ENCODE measurements around the gene ARHGEF18.
"Not testable (repeated sequence)": the region's sequence is repeated elsewhere in the genome, so short reads cannot be mapped to it uniquely, and the experiment has no call there.

Gene ARHGEF18

GRCh38 chr19:7346997-7347396, 1.7 kb upstream of the ARHGEF18 start:
- DNase-seq (ENCODE audit: low spot score); FAIRE-seq: not testable (repeated sequence)

DNA sequence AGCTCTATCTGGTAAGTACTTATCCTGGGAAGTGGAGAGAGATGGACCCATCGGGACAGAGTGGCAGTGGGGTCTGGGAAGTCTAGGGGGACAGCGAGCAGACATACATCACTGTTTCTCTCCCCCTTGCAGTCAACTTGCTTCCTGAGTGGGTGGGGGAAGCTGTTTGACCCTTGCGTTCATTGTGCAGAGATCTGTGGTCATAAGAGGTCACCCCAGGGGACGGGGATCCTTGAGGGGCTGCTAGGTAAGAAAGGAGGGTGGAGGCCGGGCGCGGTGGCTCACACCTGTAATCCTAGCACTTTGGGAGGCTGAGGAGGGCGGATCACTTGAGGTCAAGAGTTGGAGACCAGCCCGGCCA, 474 bp downstream of the ARHGEF18 start:
- FAIRE-seq: no peak

DNA sequence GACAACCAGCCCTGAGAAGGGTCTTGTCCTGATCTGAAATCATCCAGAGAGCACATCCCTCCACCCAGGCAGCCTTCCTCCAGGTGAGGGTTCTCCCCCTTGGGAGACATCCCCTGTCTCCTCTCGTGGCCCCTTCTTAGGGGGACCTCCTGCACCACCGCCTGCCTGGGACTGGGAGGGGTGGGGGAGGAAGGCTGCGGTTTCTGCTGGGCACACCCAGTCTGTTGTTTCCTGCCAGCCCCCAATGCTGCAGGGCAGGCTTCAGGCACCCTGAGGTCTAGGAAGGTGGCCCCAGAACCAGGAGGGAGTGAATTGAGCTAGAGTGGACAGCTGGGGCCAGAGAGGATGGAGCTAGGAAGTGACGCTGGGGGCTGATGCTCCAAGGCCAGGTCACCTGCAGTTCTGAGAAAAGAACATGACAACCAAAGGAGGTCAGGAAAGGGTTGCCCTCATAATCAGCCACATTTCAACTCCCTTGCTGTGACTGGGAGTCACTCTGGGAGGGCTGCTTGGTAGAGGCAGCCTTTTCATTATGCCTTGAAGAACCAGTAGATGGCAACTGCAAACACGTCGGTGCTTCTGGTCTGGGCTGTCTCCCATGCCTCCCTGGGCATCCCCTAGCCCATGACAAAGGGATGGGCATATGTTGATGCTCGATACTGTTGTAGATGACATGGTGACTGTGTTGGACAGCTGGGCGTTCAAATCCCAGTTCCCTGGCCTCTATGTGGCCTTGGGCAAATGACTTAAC, 1.4 kb downstream of the ARHGEF18 start:
- FAIRE-seq: no peak
- DNase-seq (ENCODE audit: low spot score): no peak

More for the DNA sequence above, 474 bp downstream of the ARHGEF18 start:
- no peak for DNase-seq (ENCODE audit: low spot score)

DNA sequence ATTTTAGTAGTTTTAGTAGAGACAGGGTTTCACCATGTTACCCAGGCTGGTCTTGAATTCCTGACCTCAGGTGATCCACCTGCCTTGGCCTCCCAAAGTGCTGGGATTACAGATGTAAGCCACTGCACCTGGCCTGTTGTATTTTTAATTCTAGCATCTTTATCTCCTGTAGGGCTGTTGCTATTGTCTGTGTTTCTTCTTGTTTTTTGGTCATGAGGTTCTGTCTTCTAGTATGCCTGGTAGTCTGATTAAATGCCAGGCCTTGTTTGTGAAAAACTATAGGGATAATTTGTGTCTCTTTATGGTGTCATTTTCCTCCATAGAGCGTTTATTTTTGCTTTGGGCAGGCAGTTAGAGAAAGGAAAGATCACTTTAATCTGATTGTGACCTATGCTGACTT, 3.1 kb downstream of the ARHGEF18 start:
- DNase-seq (ENCODE audit: low spot score) (no peak), FAIRE-seq (no peak)

DNA sequence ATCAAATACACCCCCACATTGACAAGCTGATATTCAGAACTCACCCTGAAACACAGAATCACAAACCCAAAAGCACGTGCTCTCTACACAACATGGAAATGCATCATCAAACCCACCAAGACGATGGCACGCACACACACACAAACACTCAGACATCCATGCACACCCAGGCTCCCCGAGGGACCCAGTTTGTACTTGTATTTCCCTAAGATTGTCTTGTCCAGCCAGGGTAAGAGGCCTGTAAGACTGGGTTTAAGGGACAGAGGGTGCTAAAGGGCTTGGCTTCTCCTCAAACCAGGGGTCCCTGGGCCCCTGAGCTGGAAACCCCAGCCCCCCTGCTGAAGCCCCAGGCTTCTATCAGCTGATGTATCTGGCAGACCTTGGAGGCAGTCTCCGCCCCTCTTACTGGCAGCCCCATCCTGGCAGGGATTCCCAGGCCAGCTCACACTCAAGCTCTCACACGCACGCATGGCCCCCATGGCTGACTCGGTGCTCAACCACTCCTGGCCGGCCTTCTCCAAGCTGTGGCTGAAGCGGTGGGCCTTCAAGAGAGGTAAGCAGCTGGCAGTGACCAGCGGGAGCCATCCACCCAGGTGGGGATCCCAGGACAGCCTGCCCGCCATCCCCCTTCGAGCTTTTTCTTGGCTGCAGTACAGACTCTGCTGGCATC, 6.5 kb downstream of the ARHGEF18 start:
- DNase-seq (ENCODE audit: low spot score) (no peak), FAIRE-seq (no peak)

DNA sequence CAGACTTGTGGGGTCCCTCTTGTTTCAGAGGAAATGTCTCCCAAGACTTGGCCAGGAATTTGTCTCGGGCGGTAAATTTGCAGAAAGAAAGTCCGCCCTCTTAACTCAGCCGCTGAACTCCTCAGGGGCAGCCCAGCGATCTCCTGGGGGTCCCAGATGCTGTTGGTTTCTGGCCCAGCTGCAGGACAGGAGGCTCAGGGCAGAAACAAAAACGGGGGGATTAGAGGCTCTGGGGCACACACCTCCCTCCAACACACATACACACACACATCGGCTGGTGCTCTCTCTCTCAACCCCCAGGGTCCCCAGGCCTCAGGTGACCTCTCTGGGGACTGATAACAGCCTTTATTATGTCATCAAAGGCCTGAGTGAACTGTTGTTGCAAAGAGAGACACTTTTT, 7.1 kb downstream of the ARHGEF18 start:
- FAIRE-seq (no peak), DNase-seq (ENCODE audit: low spot score) (no peak)

DNA sequence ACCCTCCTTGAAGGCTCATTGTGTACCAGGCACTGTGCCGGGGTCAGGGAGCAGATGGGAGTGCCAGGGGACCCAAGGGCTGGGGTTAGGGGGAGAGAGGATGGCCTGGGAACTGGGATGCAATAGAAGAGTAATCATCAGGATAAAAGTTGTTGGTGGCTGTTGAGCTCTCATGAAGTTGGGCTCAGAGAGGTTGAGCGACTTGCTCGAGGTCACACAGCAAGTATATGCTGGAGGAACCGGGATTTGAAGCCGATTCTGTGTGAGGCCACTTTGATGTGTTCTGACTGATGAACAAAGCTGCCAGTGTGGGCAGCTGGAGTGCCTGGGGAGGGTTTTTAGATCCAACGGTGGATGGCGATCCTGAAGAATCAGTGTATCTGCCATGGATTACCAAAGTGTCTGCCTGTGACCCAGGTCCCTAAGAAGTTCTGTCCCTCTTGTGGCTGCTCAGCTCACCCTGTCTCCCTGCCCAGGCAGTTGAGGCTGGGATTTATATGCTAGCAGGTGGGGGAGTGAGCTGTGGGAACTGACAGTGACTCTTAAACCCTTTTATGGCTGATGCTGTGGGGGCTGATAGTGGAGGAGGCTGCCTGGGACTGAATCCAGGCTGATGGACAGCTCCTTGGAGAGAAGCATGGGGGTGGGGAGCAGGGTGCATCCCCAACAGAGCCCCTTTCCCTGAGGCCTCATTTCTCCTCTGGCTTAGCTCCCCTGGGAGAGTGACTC, 8.3 kb downstream of the ARHGEF18 start:
- DNase-seq (ENCODE audit: low spot score) (no peak), FAIRE-seq (no peak)

GRCh38 chr19:7358102-7358597, 9.4 kb downstream of the ARHGEF18 start:
- FAIRE-seq (no peak), DNase-seq (ENCODE audit: low spot score) (no peak)

DNA sequence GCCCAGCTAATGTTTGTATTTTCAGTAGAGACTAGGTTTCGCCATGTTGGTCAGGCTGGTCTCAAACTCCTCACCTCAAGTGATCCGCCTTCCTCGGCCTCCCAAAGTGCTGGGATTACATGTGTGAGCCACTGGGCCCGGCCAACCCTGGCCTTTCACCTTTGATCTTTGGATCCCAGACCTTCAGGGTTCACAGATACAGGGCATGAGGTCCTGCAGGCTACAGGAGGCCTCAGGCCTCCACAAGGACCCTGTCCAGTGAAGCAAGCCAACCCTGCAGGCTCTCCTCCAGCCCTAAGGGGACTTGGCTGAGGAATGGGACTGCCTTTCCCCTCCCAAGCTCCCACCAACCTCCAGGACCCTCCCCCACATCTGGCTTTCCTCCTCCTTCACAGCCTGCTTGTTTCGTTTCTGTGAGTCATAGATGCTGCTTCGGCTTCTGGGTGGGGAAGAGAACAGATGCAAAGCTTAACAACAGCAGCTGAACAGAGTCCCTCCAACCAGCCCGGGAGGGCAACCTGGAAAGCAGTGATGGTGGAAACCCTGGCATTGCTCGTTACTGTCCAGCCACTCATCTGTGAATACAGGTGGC, 11.8 kb downstream of the ARHGEF18 start:
- FAIRE-seq (no peak), DNase-seq (ENCODE audit: low spot score) (no peak)

GRCh38 chr19:7363225-7363624, 14.5 kb downstream of the ARHGEF18 start:
- FAIRE-seq: no peak
- no peak for DNase-seq (ENCODE audit: low spot score)

- DNase-seq (ENCODE audit: low spot score) (peak; percentile 45), FAIRE-seq (no peak)
Measured at GRCh38 chr19:7366701-7367420, 18.1 kb downstream of the ARHGEF18 start.

DNA sequence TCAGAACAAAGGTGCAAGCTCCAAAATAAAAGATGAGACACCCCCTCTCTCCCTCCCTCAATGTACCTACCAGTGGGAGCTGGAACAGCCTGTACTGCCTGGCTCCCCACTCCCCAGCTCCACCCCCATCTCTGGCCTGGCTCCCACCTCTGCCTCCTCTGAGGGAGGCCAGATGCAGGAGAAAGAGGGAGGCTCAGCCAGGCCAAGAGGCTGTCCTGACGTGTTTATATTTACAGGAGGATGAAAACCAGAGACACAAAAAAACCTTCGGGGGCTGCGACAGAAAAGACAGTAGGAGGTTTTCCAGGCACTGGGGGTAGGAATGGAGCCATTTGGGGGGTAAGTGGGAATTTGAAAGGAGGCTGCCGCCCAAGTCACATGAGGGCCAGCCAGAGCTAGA, 19.7 kb downstream of the ARHGEF18 start:
- no peak for DNase-seq (ENCODE audit: low spot score)
- no peak for FAIRE-seq

- FAIRE-seq; DNase-seq (ENCODE audit: low spot score): not testable (repeated sequence)
Measured at GRCh38 chr19:7368866-7369265, 20.1 kb downstream of the ARHGEF18 start.

GRCh38 chr19:7370546-7370945, 21.8 kb downstream of the ARHGEF18 start:
- DNase-seq (ENCODE audit: low spot score) (no peak), FAIRE-seq (no peak)

- DNase-seq (ENCODE audit: low spot score) (no peak), FAIRE-seq (no peak)
Measured at GRCh38 chr19:7371001-7371400, 22.3 kb downstream of the ARHGEF18 start.

DNA sequence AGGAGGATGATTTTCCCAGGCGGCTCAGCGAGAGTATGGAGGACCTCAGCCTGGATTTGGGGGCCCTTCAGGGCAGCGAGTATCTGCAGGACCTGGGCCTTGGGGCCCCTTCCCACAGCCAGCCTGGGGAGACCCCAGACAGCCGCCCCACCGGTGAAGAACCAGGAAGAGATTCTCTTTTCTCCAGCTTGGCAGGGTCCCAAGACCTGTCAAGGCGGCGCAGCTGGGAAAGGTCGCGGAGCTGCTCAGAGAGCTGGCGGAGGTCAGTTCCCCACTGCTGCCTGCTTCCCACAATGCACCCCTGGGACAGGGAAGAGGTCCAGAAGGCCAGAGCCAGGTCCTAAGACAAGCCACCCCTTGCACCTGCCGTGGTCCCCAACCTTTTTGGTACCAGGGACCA, 24.1 kb downstream of the ARHGEF18 start:
- FAIRE-seq (no peak), DNase-seq (ENCODE audit: low spot score) (no peak)

DNA sequence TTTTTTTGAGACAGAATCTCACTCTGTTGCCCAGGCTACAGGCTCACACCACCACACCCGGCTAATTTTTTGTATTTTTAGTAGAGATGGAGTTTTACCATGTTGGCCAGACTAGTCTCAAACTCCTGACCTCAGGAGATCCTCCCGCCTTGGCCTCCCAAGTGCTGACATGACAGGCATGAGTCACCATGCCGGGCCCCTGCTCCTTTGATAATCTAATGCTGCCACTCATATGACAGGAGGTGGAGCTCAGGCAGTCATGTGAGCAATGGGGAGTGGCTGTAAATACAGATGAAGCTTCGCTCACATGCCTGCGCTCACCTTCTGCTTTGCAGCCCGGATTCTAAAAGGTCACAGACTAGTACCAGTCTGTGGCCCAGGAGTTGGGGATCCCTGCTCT, 25.1 kb downstream of the ARHGEF18 start:
- no peak for FAIRE-seq

DNA sequence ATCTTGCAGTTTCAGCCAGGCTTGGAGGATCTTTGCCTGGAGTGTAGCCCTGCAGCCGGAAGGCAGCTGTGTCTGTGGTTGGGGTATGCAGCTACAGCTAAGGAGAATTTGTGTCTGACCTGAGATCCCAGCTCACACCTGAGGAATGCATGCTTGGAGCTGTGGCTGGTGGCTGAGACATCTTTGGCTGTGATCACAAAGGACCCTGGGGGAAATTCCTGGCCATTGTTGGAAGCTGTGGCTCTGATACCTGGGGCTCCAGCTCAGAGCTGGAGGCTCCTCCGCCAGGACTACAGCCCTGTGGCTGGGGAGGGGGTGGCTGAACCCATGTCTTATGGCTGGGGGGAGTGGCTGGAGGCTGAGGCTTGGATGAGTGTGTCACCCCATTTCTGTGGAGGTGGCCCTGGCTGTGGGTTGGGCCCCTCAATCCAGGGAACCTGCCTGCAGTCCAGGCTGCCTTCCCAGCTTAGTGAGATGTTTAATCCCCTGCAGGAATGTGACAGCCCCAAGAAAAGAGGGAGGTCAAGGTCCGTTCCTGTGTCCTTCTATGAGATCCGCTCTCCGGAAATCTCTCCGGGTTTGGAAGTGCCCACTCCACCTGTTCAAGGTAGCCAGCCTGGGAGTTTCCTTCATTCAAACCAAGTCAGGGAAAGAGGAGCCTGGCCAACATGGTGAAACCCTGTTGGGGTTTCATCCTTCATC, 27.6 kb downstream of the ARHGEF18 start:
- DNase-seq (ENCODE audit: low spot score) (no peak), FAIRE-seq (no peak)

More for the DNA sequence above, 25.1 kb downstream of the ARHGEF18 start:
- DNase-seq (ENCODE audit: low spot score): no peak

GRCh38 chr19:7377196-7377595, 28.5 kb downstream of the ARHGEF18 start:
- FAIRE-seq: no peak

GRCh38 chr19:7381073-7381390, 32.3 kb downstream of the ARHGEF18 start:
- DNase-seq (ENCODE audit: low spot score) (no peak), FAIRE-seq (no peak)

More at GRCh38 chr19:7377196-7377595, 28.5 kb downstream of the ARHGEF18 start:
- DNase-seq (ENCODE audit: low spot score): no peak

DNA sequence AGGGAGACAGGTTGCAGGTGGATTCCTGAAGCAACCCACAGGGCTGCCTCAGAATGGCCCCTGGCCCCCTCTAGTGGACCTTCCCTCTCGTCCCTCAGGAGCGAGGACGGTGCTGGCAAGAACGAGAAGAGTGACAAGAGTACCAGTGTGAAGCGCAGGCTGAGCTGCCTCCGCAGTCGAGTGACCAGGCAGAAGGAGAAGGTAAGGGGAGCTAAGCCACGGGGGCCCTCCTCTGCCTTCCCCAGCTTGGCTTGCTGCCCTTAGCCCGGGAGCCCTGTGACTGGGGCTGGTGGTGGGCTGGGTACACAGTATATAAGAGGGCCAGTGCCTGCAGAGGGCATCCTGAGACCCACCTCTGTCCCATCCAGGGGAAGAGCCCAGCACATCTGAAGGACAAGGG, 34.0 kb downstream of the ARHGEF18 start:
- DNase-seq (ENCODE audit: low spot score): no peak
- no peak for FAIRE-seq
